GM18511 (cell line): Measurements from ENCODE around the gene CRPPA.
"Not testable (repeated sequence)": the region's sequence is repeated elsewhere in the genome, so short reads cannot be mapped to it uniquely, and the experiment has no call there.

ENCODE experiments used
- ATAC-seq: cut with Tn5 transposase; IDR thresholded peaks from one replicate; pipeline ENCODE4 v1.9.1; 2021; ENCODE audit warnings: mild to moderate bottlenecking, moderate library complexity; ENCODE audit not compliant: unreplicated experiment

CRPPA gene

GRCh38 chr7:16398146-16399017 lies 23.0 kb downstream of the CRPPA start:
- ATAC-seq = no peak

- ATAC-seq = no peak
Measured at GRCh38 chr7:16397501-16398145, 23.7 kb downstream of the CRPPA start.

GRCh38 chr7:16396766-16397500 lies 24.4 kb downstream of the CRPPA start:
- no peak for ATAC-seq

- no peak for ATAC-seq
Measured at GRCh38 chr7:16395121-16395520, 26.2 kb downstream of the CRPPA start.

GRCh38 chr7:16393862-16394422 lies 27.4 kb downstream of the CRPPA start:
- ATAC-seq = no peak

- no peak for ATAC-seq
Measured at GRCh38 chr7:16392990-16393523, 28.3 kb downstream of the CRPPA start.

GRCh38 chr7:16383786-16384185 lies 37.6 kb downstream of the CRPPA start:
- not testable (repeated sequence) for ATAC-seq

- not testable (repeated sequence) for ATAC-seq
Measured at GRCh38 chr7:16383103-16383502, 38.2 kb downstream of the CRPPA start.
